SK-N-SH (cell line): ENCODE data around the gene LRRIQ4.

Experiments
- YY1 ChIP-seq: IDR thresholded peaks from 2 replicates; pipeline ENCODE4 v1.4.0; 2012; ENCODE audit warnings: low read depth, mild to moderate bottlenecking
- TF ChIP-seq, protein P1 (sequence below): fragments of 200-600 bp; sonication (generic); IDR thresholded peaks from 2 replicates; pipeline ENCODE4 v1.6.1; 2017; ENCODE audit warnings: antibody characterized with exemption, mild to moderate bottlenecking, moderate library complexity
- TF ChIP-seq, protein P2 (sequence below): IDR thresholded peaks from 2 replicates; pipeline ENCODE4 v1.6.1; 2012; ENCODE audit warnings: mild to moderate bottlenecking, low read depth, low read length, moderate library complexity

- TF ChIP-seq, protein P1, sequence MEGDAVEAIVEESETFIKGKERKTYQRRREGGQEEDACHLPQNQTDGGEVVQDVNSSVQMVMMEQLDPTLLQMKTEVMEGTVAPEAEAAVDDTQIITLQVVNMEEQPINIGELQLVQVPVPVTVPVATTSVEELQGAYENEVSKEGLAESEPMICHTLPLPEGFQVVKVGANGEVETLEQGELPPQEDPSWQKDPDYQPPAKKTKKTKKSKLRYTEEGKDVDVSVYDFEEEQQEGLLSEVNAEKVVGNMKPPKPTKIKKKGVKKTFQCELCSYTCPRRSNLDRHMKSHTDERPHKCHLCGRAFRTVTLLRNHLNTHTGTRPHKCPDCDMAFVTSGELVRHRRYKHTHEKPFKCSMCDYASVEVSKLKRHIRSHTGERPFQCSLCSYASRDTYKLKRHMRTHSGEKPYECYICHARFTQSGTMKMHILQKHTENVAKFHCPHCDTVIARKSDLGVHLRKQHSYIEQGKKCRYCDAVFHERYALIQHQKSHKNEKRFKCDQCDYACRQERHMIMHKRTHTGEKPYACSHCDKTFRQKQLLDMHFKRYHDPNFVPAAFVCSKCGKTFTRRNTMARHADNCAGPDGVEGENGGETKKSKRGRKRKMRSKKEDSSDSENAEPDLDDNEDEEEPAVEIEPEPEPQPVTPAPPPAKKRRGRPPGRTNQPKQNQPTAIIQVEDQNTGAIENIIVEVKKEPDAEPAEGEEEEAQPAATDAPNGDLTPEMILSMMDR: no peak
- TF ChIP-seq, protein P2, sequence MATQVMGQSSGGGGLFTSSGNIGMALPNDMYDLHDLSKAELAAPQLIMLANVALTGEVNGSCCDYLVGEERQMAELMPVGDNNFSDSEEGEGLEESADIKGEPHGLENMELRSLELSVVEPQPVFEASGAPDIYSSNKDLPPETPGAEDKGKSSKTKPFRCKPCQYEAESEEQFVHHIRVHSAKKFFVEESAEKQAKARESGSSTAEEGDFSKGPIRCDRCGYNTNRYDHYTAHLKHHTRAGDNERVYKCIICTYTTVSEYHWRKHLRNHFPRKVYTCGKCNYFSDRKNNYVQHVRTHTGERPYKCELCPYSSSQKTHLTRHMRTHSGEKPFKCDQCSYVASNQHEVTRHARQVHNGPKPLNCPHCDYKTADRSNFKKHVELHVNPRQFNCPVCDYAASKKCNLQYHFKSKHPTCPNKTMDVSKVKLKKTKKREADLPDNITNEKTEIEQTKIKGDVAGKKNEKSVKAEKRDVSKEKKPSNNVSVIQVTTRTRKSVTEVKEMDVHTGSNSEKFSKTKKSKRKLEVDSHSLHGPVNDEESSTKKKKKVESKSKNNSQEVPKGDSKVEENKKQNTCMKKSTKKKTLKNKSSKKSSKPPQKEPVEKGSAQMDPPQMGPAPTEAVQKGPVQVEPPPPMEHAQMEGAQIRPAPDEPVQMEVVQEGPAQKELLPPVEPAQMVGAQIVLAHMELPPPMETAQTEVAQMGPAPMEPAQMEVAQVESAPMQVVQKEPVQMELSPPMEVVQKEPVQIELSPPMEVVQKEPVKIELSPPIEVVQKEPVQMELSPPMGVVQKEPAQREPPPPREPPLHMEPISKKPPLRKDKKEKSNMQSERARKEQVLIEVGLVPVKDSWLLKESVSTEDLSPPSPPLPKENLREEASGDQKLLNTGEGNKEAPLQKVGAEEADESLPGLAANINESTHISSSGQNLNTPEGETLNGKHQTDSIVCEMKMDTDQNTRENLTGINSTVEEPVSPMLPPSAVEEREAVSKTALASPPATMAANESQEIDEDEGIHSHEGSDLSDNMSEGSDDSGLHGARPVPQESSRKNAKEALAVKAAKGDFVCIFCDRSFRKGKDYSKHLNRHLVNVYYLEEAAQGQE: no peak
- no peak for TF ChIP-seq YY1
Measured at GRCh38 chr3:169880576-169881250, 68.0 kb downstream of the LRRIQ4 start.
